Choroid plexus epithelial cell (primary cell): Measurements from ENCODE around the gene GFM1.

ENCODE experiments used
- DNase-seq: peaks from one replicate; pipeline ENCODE4 v3.0.0-alpha.2; 2010; ENCODE audit warnings: low read depth
- H3K4me3 ChIP-seq: 2 replicates; pipeline ENCODE4 v1.5.1; 2011; ENCODE audit warnings: low read depth, mild to moderate bottlenecking, control low read depth, low read length, moderate library complexity
- TF ChIP-seq, protein P1 (sequence below): conservative IDR thresholded peaks from 2 replicates; pipeline ENCODE4 v1.5.1; 2011; ENCODE audit warnings: low read depth, mild to moderate bottlenecking, control low read depth, inconsistent platforms, low read length, moderate library complexity

Gene GFM1

DNA sequence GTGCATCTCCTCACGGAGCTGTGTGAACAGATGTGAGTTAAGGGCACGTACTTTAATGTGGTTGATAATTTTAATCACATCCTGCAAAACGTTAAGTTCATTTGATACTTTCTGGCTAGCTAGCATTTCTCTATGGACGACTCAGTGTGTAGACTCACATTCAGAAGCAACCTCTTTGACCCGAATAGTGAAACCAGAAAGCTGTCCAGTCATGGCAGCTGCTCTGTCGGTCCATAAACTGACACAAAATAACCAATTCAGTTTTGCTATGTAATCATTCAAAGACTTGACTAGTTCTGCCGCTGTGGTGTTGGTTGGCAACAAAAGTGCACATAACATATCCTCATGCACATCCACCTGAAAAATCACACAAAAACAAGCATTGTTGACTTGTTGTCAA, 3.7 kb upstream of the GFM1 start:
- TF ChIP-seq, protein P1, sequence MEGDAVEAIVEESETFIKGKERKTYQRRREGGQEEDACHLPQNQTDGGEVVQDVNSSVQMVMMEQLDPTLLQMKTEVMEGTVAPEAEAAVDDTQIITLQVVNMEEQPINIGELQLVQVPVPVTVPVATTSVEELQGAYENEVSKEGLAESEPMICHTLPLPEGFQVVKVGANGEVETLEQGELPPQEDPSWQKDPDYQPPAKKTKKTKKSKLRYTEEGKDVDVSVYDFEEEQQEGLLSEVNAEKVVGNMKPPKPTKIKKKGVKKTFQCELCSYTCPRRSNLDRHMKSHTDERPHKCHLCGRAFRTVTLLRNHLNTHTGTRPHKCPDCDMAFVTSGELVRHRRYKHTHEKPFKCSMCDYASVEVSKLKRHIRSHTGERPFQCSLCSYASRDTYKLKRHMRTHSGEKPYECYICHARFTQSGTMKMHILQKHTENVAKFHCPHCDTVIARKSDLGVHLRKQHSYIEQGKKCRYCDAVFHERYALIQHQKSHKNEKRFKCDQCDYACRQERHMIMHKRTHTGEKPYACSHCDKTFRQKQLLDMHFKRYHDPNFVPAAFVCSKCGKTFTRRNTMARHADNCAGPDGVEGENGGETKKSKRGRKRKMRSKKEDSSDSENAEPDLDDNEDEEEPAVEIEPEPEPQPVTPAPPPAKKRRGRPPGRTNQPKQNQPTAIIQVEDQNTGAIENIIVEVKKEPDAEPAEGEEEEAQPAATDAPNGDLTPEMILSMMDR = no peak
- no peak overlapping the region for H3K4me3 ChIP-seq
- DNase-seq = no peak

DNA sequence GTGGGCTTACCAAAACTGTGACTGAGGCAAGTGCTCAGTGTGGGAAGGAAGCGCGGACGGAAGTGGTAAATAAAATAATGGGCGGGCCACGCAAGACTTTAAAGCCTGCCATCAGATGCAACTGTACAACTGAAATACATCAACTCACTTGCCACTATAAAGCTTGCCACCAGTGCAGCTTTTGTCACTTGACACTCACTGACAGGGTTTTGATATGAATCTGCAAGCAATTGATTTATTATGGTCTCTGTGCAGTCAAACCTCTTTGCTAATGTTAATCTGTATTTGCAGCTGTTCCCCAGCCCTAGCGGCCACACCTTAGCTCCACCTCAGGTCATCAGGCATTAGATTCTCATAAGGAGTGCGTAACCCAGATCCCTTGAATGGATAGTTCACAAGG, 2.3 kb upstream of the GFM1 start:
- TF ChIP-seq, protein P1 = no peak
- no peak for DNase-seq
- no peak overlapping the region for H3K4me3 ChIP-seq

DNA sequence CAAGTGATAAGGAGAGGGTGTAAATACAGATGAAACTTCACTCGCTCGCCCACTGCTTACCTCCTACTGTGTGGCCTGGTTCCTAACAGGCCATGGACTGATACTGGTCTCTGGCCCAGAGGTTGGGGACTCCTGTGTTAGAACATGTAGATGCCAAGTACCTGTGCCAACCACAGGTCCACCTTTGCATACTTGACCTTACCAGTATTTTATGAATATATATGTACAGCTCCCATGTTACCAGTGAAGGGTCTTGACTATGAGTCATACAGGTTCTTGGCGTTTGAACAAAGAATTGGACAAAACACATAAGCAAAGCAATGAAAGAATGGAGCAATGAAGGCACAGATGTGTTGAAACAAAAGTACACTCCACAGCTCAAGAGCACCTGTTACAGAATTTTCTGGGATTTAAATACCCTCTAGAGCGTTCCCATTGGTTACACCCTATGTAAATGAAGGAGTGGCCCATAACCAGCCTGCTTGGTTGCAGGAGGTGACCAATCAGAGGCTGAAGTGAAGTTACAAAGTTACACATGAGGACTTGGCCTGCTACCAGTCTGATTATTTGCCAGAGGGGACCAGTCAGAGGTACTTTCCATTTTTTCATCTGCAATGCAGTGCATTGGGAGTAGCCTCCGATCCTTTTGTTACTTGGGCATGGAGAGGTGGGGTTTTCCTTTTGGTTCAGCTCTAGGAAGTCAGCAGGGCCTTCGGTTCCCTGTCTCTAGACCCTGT, 1.7 kb upstream of the GFM1 start:
- no peak for DNase-seq
- TF ChIP-seq, protein P1 = no peak
- no peak overlapping the region for H3K4me3 ChIP-seq

DNA sequence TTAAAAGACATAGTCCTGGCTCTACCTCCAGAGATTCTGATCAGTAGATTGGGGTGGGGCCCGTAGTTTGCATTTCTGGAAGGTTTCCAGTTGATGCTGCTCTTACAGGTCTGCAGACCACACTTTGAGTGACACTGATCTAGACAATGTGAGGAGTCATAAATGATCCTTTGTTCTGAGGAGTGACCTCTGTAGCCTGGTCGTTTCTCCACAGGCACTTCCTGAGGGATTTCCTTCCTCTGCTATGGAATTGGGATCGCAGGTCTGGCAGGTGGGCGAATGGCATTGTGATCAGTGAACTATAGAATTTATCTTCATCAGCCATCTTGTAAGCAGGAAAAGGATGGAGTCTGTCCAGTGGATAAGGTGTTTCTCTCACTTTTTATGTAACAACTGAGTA, 5.5 kb downstream of the GFM1 start:
- TF ChIP-seq, protein P1 = no peak
- H3K4me3 ChIP-seq = no peak overlapping the region
- no peak for DNase-seq

DNA sequence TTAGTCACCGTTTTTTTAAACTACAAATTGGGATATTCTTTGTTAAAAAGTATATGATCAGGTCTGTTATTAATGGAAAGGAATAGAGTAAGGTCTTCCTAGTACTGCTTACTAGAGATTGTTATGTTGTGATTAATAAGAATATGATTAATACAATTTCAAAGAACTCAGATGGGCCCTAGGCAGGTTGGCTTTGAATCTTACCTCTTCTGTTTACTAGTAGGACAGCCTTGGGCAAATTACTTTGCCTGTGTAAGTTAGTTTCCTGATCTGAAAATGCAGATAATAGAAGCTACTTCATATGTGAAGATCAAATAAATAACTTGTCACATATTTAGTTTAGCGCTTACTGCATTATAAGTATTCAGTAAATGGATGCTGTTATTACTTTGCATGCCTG, 6.9 kb downstream of the GFM1 start:
- DNase-seq = no peak
- no peak overlapping the region for H3K4me3 ChIP-seq
- TF ChIP-seq, protein P1 = no peak

DNA sequence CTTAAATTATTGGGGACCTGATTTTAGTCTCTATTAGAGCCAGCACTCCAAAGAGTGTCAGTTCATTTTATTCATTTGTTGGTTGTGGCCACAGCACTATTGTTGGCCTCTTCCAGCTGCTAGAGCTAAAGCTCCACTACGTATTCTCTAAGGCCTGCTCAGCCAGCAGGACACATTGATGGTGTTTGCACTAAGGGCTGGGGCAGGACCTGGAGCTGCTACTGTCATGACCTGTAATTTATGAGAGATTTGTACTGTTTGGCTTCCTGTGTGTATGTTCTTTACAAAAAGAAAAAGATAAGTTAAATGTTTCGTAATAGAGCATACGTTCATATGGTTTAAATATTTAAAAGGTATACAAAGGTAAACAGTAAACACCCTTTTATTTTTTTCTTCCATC, 8.1 kb downstream of the GFM1 start:
- no peak overlapping the region for H3K4me3 ChIP-seq
- DNase-seq = no peak
- TF ChIP-seq, protein P1 = no peak

DNA sequence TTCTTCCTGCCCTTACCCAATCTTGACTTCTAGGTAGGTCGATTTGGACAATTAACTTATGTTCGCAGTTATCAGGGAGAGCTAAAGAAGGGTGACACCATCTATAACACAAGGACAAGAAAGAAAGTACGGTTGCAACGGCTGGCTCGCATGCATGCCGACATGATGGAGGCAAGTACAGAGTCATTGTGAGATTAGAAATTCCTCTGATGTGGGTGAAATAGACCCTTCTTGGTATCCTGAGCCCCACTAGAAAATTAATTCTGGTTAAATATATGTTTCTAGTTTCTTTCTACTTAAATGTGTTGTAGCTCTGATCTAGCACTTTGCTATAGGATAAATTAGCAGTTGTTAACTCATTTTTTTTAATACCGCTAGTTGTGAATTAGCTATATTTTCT, 14.6 kb downstream of the GFM1 start:
- no peak for DNase-seq
- H3K4me3 ChIP-seq = no peak overlapping the region
- TF ChIP-seq, protein P1 = no peak
